Esophagus muscularis mucosa (tissue), 4 donors: Measurements from ENCODE around the gene PTPRN2. TPM values are rescaled to one million over a fixed set of nuclear protein-coding genes. Genes with fewer than 3 reads are reported as not detected.

ENCODE experiments used
- DNase-seq: peaks from one replicate; pipeline ENCODE4 v3.0.0-alpha.2; 2017; ENCODE audit errors: extremely low spot score
- H3K27ac ChIP-seq, 4 donors: fragments of 200-600 bp; sonication (generic); replicated peaks in 1 of 4; 1 replicate in 3 of 4; 2 replicates in 1 of 4; pipeline ENCODE4 v1.5.1; 2016 to 2019; ENCODE audit warnings: mild to moderate bottlenecking in 1 of 4
- H3K27me3 ChIP-seq, 4 donors: fragments of 200-600 bp; sonication (generic); one replicate each; pipeline versions ENCODE4 v1.5.1 to v1.6.0; 2016 to 2019
- H3K36me3 ChIP-seq, 4 donors: fragments of 200-600 bp; sonication (generic); one replicate each; pipeline ENCODE4 v1.5.1; 2016 to 2019
- H3K4me1 ChIP-seq, 4 donors: fragments of 200-600 bp; sonication (generic); one replicate each; pipeline ENCODE4 v1.5.1; 2016 to 2019
- H3K4me3 ChIP-seq, 4 donors: fragments of 200-600 bp; sonication (generic); 1 replicate in 2 of 4; 2 replicates in 2 of 4; pipeline ENCODE4 v1.5.1; 2016 to 2019; ENCODE audit warnings: mild to moderate bottlenecking in 4 of 4, moderate library complexity in 1 of 4
- H3K9me3 ChIP-seq, 4 donors: fragments of 200-600 bp; sonication (generic); 1 replicate in 3 of 4; 2 replicates in 1 of 4; pipeline ENCODE4 v1.5.1; 2016 to 2019
- EP300 ChIP-seq: sonication (generic); formaldehyde crosslinking; IDR thresholded peaks from one replicate; pipeline ENCODE4 v1.6.1; 2017; ENCODE audit warnings: antibody characterized with exemption
- POLR2A ChIP-seq: fragments of 450-650 bp; IDR thresholded peaks from one replicate; pipeline ENCODE4 v1.6.1; 2017; ENCODE audit warnings: antibody characterized with exemption, moderate library complexity, mild to moderate bottlenecking, low read depth
- POLR2AphosphoS5 ChIP-seq, 2 donors: sonication (generic); formaldehyde crosslinking; IDR thresholded peaks; one replicate each; pipeline ENCODE4 v1.6.1; 2017; ENCODE audit warnings: antibody characterized with exemption in 2 of 2
- whole genome bisulfite sequencing: methylation state at CpG from one replicate; pipeline ENCODE4 v1.1.5; 2018; 5-methylcytosine and 5-hydroxymethylcytosine counted together
- intact Hi-C: fragments of 100-400 bp; cut with DNase I; formaldehyde crosslinking; loops from one replicate; pipeline ENCODE4 v1.15.1; 2023
- total RNA-seq, 4 donors: library from RNA; depleted of rRNA; stranded (reverse); fragments of >200 nt; gene quantifications; one replicate each; pipeline versions ENCODE4 v1.1.0 to v1.2.1, GENCODE V29; 2016
- TF ChIP-seq, protein P1 (sequence below), 3 experiments: fragments of 200-600 bp in 2 of 3; fragments of 450-650 bp in 1 of 3; sonication (generic) in 2 of 3; IDR thresholded peaks; one replicate each; pipeline ENCODE4 v1.5.1; 2017 to 2019; ENCODE audit warnings: antibody characterized with exemption in 3 of 3, mild to moderate bottlenecking in 2 of 3, moderate library complexity in 1 of 3

PTPRN2 gene
- total RNA-seq, 4 donors from 2014 or later = 2.1 to 3.1 (median 3.1) TPM

DNA sequence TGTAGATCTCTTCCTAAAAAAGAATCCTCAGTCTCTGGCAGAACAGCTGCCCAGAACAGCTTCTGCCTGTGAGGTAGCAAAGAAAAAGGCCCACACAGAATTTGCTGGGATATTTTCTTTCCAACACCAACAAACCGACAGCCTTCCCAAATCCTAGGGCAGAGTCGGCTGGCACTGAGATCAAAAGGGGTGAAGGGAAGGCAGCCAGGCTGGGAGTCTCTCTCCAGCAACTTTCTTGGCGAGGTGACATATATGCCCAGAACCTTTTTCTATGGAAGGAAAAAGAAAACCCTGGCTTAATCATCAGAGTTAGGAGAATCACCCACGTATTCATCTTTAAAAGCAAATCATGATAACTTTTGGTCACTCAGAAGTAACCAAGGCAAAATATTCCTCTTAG lies 971.2 kb downstream of the PTPRN2 start:
- Histone ChIP-seq H3K4me1 (peaks cover 3 to 21% (median 12%) of the 10 kb centered on the region in 4 donors), H3K4me3 (no peak overlapping the region), H3K27ac (no peak overlapping the region), H3K27me3 (peaks cover 0 to 19% (median 0%) of the 10 kb centered on the region in 4 donors), H3K9me3 (no peaks in the 10 kb centered on the region), H3K36me3 (no peaks in the 10 kb centered on the region)
- TF ChIP-seq POLR2A (no peak), POLR2AphosphoS5 (IDR thresholded peaks at IDR 0.05) (no peak), EP300 (no peak)
- TF ChIP-seq, protein P1, sequence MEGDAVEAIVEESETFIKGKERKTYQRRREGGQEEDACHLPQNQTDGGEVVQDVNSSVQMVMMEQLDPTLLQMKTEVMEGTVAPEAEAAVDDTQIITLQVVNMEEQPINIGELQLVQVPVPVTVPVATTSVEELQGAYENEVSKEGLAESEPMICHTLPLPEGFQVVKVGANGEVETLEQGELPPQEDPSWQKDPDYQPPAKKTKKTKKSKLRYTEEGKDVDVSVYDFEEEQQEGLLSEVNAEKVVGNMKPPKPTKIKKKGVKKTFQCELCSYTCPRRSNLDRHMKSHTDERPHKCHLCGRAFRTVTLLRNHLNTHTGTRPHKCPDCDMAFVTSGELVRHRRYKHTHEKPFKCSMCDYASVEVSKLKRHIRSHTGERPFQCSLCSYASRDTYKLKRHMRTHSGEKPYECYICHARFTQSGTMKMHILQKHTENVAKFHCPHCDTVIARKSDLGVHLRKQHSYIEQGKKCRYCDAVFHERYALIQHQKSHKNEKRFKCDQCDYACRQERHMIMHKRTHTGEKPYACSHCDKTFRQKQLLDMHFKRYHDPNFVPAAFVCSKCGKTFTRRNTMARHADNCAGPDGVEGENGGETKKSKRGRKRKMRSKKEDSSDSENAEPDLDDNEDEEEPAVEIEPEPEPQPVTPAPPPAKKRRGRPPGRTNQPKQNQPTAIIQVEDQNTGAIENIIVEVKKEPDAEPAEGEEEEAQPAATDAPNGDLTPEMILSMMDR (IDR thresholded peaks at IDR 0.05) = no peak
- DNase-seq = no peak
- intact Hi-C loops = no loop called here
- WGBS = 56% methylated on average over 4 of the region's 4 CpGs

DNA sequence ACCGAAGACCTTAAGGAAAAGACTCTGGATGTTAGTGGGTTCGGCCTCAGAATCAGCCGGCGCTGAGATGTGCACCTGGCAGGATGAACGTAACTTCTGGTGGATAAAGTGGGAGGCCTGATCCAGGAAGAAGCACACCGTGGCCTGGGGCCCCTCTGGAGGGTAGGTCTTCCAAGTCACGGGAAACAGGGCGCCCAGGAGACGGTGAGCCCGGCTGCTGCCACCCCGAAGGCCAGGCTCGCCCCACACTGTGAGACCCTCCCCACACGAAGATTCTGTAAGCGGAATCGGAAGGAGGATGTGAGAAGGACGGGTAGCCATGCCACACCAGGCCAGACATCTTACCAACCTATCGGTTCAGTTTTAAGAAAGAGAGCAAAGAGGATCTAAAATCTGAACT lies 971.8 kb downstream of the PTPRN2 start:
- DNase-seq = no peak
- H3K4me1 ChIP-seq = peaks cover 3 to 21% (median 12%) of the 10 kb centered on the region in 4 donors
- no peak for TF ChIP-seq EP300
- no peak for TF ChIP-seq POLR2A
- no peak for TF ChIP-seq POLR2AphosphoS5 (IDR thresholded peaks at IDR 0.05)
- TF ChIP-seq, protein P1 (IDR thresholded peaks at IDR 0.05) = no peak
- intact Hi-C loops = no loop called here
- H3K4me3 ChIP-seq = no peak overlapping the region
- 93% methylated on average over 17 of the region's 17 CpGs for WGBS
- no peaks in the 10 kb centered on the region for H3K9me3 ChIP-seq
- H3K27ac ChIP-seq = no peak overlapping the region
- H3K27me3 ChIP-seq = peaks cover 0 to 19% (median 0%) of the 10 kb centered on the region in 4 donors
- H3K36me3 ChIP-seq = no peaks in the 10 kb centered on the region

DNA sequence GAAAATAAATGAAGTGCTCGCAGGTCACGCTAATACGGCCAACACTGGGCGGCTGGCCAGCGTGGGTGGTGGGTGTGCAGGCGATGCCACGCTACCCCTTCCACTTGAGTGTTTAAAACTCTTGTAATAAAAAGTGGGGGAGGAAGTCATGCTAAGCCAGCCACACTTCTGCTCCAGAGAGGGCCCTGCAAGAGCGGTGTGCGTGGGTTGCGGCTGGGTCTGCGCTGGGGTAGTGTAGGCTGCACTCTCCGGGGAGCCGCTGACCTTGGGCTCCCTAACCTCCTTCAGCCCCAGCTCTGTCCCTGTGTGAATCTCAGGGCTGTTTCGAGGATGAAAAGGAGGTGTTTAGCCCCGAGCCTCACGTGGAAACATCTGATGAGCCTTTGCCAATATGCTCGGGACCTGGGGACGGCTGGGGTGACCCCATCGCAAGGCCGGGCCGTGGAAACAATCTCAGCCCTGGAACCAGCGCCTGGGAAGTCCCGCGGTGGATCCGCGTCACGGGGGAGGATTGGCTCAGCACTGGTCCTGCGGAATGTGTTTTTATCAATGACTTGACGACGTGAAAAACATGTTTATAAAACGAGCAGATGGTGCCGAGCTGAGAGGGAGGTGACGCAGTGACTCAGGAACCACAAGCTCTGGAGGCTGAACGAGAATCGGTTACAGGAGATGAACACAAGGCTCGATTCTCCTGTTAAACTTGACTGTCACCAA lies 972.4 kb downstream of the PTPRN2 start:
- WGBS = 89% methylated on average over 36 of the region's 36 CpGs
- TF ChIP-seq EP300 (no peak), POLR2A (no peak), POLR2AphosphoS5 (IDR thresholded peaks at IDR 0.05) (no peak)
- TF ChIP-seq, protein P1 (IDR thresholded peaks at IDR 0.05) = no peak
- no peak overlapping the region for H3K27ac ChIP-seq
- DNase-seq = no peak
- H3K4me1 ChIP-seq = peaks cover 3 to 21% (median 12%) of the 10 kb centered on the region in 4 donors
- no peak overlapping the region for H3K4me3 ChIP-seq
- H3K9me3 ChIP-seq = no peaks in the 10 kb centered on the region
- H3K36me3 ChIP-seq = no peaks in the 10 kb centered on the region
- peaks cover 0 to 19% (median 0%) of the 10 kb centered on the region in 4 donors for H3K27me3 ChIP-seq
- intact Hi-C loops = no loop called here

DNA sequence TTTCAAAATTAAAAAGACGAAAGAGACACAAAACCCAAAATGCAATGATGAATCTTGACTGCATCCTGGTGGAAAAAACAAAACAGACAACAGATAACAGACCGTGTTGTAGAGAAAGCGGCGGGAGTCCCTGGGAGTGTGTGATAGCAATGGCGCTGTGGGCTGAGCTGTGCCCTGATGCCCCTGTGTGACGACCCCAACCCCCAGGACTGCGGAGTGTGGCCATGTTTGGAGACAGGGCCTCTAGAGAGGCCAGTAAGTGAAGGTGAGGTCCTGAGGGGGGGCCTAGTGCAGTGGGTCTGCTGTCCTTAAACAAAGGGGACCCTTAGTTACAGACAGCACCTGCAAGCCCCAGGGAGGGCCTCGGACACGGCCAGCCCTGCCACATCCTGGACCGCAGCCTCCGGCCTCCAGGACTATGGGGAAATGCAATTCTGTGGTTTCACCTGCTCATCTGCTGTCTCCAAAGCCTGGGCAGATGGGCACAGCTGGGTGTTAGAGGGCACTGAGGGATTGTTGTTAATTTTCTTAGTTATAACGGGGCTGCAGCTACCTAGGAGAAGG lies 973.1 kb downstream of the PTPRN2 start:
- no peak for DNase-seq
- Histone ChIP-seq H3K9me3 (no peaks in the 10 kb centered on the region), H3K36me3 (no peaks in the 10 kb centered on the region), H3K27ac (no peak overlapping the region), H3K4me3 (no peak overlapping the region), H3K27me3 (peaks cover 0 to 15% (median 0%) of the 10 kb centered on the region in 4 donors), H3K4me1 (peaks cover 3 to 21% (median 12%) of the 10 kb centered on the region in 4 donors)
- TF ChIP-seq POLR2A (no peak), POLR2AphosphoS5 (IDR thresholded peaks at IDR 0.05) (no peak), EP300 (no peak)
- TF ChIP-seq, protein P1 (IDR thresholded peaks at IDR 0.05) = no peak
- intact Hi-C loops = no loop called here
- WGBS = 94% methylated on average over 8 of the region's 12 CpGs
